Vagina (tissue), 2 donors: ENCODE measurements around the gene CSNK1A1.

Experiments
- CTCF ChIP-seq, 3 experiments: fragments of 450-650 bp in 2 of 3; fragments of 200-600 bp in 1 of 3; sonication (generic) in 1 of 3; IDR thresholded peaks; one replicate each; pipeline ENCODE4 v1.5.1; 2017 to 2019; ENCODE audit warnings: antibody characterized with exemption in 3 of 3, mild to moderate bottlenecking in 2 of 3, moderate library complexity in 2 of 3
- POLR2AphosphoS5 ChIP-seq, 2 donors: sonication (generic); formaldehyde crosslinking; IDR thresholded peaks; one replicate each; pipeline ENCODE4 v1.9.0; 2017; ENCODE audit warnings: antibody characterized with exemption in 2 of 2, mild to moderate bottlenecking in 2 of 2, low read depth in 1 of 2; ENCODE audit not compliant: insufficient read depth in 1 of 2

- TF ChIP-seq CTCF (IDR thresholded peaks at IDR 0.05), result no peak
- peak in 1 of 2 donors; percentile 98 for TF ChIP-seq POLR2AphosphoS5 (IDR thresholded peaks at IDR 0.05; ENCODE audit: insufficient read depth in 1 of 2, low read depth in 1 of 2)
Observed at GRCh38 chr5:149561848-149562247, 10.6 kb upstream of the CSNK1A1 start.
